Fibroblast of skin of left quadriceps (primary cell): Measurements from ENCODE around the gene GTSE1.

Source experiments
- DNase-seq, 2 experiments: peaks; one replicate each; pipeline ENCODE4 v3.0.0-alpha.2; 2013; ENCODE audit warnings: low read depth in 2 of 2

GTSE1 gene

DNA sequence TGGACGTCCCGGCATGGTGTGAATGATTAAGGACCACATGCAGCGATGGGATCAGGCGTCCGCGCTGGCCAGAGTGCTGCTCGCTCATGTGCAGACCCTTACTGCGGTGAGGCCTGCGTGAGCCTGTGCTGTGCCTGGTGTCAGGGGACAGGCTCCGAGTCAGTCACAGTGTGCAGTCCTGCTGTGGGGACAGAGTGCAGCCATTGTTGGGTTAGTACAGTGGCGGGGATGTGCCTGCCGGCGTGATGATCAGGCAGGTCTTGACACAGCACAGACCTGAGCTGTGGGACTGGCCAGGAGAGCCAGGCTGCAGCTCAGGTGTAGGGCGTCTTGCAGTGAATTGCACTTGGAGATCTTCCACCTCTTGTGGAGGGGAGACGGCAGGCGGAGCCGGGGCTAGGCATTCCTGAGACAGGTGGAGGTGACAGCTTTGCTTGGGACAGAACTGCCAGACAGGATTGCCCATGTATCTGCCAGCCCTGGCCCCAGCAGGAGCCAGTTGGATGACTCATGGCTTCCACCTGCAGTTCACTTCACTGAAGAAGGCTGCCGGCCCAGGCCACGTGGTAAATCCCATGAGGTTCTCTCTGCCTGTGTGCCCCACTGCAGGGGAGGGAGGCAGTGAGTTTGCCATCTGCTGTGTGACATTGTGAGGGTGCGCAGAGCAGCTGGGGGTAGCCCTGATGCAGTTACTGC is 56.2 kb downstream of the GTSE1 start:
- no peak for DNase-seq

DNA sequence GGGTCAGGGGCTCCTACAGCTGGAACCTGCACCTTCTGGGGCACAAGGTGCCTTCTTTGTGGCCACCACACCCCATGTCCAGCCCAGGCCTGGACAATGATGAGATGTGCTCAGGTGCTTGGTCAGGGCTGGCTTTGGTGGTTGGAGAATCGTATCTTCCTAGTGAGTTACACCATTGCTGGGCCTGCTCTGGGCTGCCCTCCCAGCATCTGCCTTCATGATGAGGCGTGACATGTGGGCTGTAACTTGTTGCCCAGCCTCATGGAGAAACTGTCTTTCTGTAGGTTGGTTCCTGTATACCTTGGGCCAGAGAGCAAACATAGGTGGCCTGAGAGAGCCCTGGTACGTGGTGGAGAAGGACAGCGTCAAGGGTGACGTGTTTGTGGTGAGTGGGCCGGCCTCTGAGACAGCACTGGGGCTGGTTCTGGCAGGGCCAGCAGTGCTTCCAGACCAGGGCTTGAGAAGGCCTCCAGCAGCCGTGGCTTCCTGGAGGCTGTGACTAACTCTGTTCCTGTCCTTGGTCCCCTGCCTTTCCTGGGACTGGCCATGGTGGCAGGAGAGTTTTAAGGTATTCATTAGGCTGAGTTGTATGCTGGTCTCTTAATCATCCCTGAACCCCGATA is 56.9 kb downstream of the GTSE1 start:
- no peak for DNase-seq

DNA sequence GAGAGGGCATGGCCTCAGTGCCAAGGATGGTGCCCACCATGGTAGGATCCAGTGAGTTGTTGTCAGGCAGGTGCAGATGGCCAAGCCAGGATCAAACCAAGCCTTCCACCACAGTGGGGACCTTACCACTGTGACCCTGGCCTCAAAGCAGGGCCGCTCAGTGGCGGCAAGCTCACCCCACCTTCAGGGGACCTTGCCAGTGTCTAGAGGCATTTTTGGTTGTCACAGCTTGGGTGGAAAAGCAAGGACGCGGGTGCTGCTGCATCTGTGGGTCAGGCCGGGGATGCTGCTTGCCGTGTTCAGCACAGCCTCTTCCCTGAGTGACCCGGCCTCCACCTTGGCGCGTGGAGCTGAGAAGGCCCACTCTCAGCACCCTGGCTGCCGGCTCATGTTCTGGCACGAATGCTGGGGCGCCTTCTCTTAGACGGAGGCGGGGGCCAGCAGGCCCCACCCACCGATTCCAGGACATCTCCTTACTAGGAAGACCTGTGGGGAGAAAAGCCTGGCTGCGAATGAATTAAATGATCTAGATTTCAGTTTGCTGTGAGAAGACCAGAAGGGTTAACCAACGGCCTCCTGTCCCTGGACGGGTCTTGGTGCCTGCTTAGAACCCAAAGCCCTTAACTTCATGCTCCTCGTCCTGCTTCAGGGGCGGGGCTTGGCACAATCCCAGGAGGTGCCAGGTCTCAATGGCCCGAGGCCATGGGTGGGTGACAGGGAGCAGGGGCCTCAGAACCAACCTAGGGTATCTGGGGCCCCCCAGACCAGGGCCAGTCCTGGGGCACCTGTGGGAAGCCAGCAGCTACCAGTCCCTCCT is 57.7 kb downstream of the GTSE1 start:
- DNase-seq: no peak

DNA sequence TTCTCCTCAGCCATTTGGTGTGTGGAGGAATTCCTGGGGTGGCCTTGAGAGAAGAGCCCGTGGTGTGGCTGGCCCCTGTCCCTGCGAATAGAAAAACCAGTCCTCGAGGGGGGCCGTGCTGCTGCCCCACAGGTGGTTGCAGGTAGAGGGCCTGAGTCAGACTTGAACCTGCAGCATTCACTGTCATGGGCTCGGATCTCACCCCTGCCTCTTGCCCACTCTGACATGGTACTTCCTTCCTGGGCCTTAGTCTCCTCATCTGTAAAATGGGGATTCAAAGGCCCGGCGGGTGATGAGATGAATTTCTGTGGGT is 58.3 kb downstream of the GTSE1 start:
- DNase-seq: no peak

DNA sequence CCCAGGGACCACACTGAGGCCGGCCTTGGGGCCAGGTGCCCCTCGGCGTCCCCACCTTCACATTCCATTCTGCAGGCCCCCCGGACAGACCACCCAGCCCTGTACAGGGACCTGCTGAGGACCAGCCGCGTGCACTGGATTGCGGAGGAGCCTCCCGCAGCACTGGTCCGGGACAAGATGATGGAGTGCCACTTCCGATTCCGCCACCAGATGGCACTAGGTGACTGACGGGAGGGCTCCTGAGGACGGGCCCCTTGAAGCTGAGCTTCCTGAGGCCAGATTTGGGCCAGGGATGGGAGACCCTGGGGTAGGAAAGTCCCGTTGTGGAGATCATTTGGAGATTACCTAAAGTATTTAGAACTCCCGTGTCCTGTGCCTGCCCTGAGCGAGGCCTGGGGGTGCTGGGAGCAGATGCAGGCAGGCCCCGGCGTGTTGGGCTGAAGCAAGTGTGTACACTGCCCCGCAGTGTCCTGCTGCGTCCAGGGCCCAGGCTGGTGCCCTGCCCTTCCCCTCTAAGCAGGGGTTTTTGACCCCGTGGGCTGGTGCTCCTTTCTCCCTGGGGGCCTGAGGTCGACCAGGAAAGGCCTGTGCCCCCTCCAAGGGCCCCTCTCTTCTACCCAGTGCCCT is 58.8 kb downstream of the GTSE1 start:
- peak; percentile 8 to 10 for DNase-seq

DNA sequence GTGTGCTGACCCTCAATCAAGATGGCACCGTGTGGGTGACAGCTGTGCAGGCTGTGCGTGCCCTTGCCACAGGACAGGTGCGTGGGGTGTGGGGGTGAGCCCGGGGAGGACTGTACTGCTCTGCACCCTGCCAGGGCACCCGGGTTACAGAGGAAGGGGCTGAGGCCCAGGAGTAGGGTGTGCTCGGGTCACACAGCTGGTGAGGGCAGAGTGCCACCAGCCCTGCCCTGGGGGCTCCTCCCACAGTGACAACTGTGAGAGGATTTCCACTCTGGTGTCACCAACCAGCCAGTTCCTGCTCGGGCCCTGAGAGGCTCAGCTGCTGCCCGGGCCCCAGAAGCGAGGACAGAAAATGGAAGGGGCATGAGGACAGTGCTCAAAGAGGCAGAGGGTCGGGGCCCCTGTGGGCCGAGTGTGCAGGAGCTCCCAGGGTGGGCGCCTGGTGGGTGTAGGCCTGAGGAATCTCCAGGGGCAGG is 59.4 kb downstream of the GTSE1 start:
- DNase-seq: no peak

DNA sequence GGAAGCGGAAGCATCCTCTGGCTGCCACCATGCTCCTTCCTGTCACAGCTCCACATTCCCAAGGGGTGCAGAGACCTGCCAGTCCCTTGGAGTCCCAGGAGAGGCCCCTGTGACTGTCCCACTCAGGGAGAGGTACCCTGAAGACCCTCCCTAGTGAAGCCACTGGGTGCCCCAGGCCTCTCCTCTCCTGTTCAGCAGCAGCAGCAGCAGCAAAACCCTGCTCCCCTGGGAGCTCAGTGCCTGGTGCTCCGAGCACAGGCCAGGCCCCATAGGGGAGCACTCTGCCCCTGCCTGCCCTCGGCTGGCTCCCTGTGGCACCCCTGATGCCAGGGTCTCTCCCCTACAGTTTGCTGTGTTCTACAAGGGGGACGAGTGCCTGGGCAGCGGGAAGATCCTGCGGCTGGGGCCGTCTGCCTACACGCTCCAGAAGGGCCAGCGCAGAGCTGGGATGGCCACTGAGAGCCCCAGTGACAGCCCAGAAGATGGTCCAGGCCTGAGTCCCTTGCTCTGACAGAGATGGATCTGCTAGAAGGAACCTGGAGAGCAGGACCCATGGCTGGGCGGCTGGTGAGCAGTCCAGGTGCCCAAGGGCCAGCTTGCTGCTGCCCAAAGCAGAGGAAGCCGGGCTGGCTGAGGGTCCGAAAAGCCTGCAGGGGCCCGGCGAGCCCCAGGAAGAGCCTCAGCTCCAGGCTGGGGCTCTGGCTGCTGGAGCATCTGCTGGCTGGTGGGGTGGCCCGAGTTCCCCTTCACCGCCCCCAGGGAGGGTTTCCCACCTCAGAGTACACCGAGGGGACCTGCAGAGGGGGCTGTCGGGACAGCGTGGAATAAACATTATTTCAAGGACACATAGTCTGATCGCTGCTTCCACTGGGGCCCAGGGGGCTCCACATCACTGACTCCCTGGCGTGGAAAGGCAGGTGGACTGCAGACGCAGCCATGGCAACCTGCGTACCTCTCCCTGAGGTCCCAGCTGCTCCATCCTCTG is 60.1 kb downstream of the GTSE1 start:
- no peak for DNase-seq

DNA sequence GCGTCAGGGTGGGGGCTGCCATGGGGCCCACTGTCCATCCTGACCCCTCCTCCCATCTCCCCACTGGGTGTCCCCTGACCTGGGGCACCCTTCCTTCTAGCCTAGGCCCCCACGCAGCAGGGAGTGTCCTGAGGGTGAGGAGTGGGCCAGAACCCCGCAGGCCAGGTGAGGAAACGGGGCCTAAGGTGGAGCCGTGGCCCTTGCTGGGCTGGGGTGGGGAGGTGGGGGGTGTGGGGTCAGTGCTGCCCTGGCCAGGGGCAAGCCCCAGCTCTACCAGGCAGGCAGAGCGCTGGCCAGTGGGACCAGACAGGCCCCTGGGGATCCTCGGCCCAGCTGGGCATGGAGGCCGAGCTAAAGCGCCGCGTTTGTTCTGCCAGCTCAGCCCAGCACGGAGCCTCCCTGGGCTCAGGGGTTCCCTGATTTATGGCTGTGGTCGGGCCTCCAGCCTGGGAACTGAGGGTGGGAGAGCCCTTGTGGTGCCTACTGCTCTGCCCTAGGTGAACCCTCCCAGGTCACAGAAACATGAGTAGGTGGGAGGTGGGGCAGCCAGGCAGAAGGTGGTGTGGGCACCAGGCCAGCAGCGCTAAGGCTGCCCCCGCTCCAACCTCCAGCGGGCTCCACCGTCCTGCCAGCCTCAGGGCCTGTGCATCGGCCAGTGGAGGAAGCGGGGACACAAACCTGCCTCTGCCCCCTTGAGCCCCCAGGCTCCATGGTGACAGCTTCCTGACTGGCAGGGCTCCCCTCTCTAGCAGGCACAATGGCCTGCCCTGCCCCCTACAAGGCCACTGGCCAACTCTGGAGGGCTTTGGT is 61.2 kb downstream of the GTSE1 start:
- DNase-seq: no peak

DNA sequence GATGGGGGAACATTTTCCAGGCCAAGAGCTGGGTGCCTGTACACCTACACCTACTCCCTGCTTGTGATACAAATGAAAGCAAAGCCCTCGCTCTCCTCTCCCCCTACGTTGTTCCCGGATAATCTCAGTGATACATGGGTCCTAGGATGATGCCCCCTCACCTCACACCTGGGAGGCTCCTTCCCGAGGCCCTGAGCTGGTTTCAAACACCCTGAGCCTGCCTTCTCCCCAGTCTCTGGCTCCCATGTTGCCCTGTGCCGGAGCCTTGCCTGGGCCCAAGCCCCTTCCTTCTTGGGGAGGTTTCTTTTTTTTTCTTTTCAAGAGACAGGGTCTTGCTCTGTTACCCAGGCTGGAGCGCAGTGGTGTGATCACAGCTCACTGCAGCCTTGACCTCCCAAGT is 62.1 kb downstream of the GTSE1 start:
- DNase-seq: no peak

DNA sequence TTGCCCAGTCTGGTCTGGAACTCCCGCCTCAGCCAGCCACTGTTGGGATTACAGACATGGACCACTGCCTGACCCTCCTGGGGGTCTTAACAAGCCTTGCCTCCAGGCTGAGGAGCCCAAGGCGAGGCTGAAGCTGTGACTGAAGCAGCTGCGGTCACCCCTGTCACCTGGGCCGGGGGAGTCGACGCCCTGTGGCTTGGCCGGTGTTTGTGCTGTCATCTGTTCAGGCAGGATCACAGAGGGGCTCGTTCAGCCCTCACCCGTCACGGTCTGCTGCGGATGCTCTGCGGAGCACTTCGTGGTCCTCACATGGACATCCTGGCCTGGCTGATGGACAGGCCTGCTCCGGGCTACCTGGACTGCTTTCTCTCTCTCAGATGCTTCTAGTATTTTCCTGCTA is 62.7 kb downstream of the GTSE1 start:
- no peak for DNase-seq

DNA sequence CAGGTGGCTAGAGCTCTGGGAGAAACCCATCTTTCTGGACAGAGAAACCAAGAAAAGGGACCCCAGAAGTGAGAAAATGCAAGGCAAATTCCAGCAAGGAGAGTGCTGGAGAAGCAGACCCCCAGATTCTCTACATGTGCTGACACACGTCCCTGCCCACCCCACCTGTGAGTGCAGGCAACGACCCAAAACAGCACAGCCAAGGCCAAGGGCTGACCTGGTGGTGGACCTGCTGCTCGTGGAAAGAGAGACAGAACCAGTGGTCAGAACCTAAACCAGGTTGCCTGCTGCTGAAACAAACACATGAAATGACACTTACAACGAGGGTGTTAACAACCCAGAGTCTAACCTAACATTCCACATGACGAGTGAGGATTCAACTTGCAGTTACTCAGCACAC is 63.4 kb downstream of the GTSE1 start:
- no peak for DNase-seq

DNA sequence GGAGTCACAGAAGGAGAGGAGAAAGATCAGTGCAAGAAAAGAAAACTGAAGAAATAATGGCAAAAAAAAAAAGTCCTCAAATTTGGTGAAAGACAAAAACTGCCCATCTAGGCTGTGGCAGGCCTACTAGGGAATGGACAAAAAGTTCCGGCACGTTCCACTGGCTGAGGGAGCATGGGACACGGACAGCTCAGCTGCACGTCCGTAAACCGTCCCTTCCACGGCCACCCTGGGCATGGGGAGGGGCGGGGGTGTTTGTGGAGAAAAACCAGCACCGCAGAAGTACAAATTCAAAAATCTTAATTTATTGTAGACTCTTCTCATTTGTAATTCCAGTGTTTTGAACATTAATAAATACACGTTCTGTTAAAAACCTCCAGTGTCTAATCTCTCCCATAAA is 64.2 kb downstream of the GTSE1 start:
- DNase-seq: no peak

DNA sequence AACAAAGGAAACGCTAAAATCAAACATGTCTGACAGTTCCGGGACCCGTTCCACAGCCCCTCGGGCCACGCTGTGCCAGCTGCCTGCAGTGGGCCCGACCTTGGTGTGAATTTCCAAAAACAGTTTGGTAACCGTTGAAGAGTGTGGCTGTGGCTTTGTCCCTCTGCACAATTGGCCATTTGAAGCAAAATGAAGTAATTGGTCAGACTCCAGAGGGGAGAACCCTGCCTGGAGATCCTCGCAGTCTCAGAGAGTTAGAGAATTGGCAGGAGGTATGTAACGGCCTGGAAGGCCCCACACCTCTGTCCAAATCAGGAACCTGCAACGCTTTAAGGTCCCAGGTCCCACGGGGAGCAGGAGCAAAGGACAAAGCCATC is 65.1 kb downstream of the GTSE1 start:
- DNase-seq: no peak

DNA sequence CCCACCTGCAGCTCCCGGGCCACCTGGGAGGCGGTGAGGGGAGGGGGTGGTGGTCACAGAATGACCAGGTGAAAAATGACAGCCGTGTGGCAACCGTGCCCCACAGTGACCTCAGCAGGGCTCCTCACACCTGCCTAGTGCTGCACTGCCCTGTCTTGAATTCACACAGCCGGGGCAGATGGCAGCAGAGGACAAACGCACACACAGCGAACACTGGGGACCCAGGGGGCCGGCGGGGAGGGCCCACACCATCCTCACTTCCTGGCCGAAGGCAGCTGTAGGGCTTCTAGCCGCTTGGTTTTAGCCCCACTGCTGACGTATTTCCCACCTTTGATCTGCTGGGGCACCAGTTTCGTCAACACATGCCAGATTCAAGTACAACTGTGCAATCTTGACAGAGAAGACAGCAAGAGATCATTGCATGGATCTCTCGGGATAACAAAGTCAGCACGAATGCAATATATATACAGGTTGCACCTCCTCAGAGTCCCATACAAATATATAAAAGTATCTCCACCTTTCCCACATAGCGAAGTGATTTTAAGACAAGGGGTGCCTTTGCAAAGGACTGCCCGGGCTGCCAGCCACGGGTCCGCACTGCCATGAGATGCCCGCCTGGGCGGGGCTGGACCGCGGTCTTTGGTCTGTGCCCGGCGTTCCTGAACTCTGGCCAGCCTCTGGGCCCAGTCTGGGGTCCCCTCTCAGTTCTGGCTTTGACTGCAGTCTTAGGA is 65.7 kb downstream of the GTSE1 start:
- no peak for DNase-seq

DNA sequence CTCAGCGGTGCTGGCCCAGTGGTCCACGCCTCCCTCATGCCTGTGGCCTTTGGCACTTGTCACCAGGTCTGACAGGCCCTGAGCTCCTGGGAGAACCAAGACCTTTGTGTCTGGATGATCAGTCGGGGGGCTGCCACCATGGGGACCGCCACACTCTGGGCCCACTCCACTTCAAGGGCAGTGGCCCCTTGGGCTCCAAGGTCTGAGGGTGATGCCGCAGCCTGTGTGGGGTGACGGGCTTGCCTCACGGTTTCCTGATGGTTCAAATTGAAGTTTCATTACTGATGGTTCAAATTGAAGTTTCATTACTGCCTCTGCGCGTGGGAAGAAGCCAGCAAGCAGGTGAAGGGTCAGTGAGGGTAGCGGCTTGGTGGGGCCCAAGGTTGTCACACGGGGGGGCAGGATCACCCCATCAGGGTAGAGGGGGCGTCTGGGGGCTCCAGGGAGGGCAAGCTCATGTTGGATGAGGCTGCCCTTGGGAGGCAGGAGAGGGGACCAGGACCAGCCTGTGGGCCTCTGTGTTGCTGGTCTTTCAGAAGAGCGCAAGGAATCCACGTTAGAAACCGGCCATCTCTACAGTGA is 66.4 kb downstream of the GTSE1 start:
- no peak for DNase-seq

DNA sequence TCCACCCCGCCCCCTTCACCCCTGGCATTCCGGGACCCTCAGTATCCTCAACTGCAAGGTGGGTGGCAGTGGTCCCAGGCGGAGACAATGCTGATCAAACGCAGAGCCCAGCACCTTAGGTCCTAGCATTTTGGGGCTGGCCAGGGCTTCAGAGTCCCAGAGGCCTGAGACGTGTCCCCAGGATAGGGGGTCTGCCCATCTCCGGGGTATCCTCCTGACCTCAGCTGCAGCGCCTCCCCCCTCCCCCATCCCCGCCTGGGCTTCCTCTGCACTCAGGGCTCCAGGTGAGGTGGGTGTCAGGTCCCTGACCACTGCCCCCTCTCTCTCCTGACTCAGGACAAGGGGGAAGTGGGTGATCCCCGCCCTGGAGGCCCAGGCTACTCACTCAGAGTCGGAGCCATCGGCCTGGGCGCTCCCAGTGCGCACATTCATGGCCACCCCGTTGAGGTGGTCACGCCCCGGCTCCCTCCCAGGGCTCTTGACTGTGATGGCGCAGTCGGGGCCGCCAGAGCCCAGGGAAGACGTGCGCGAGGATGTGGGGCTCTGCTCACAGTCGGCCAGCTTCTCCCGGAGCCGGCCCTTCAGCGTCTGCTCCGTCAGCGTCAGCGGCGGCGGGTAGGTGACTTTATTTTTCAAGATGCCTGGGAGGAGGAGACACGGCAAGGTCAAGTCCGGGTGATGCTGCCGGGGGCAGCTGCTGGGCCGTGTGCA is 67.1 kb downstream of the GTSE1 start:
- no peak for DNase-seq

DNA sequence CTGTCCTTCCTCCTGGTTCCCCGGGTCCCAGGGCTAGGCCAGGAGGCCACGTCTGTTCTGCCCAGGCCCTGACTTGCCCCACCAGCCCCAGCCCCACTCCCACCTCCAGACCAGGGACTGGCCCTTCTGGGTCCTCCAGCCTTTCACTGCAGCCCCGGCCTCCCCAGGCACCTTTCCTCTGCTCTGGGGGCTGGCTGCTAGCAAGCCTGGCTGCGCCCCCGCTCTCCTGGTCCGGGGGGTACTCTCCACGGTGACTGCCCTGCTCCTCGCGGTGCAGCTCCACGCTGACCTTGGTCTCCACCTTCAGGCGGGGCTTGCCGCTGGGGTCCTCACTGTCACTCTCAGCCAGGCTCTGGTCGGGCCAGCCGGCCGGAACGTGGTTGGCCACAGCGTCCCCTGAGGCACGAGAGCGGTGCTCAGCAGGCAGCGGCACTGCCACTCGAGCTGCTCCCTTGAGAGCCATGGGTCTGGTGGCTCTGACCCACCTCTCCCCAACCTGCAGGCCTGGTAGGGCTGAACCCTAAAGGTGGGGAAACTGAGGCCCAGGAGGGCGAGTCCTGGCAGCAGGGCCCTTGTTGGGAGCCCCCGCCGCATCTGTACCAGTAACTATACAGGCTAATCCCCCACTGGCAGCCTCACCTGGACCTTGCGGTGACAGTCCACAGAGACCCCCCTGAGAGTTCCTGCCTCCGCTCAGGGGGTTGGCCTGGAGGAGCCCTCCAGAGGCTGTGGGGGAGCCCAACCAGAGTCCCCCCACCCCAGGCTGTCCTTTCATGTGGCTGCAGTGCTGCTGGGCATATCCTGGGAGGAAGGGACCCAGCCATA is 67.9 kb downstream of the GTSE1 start:
- no peak for DNase-seq

DNA sequence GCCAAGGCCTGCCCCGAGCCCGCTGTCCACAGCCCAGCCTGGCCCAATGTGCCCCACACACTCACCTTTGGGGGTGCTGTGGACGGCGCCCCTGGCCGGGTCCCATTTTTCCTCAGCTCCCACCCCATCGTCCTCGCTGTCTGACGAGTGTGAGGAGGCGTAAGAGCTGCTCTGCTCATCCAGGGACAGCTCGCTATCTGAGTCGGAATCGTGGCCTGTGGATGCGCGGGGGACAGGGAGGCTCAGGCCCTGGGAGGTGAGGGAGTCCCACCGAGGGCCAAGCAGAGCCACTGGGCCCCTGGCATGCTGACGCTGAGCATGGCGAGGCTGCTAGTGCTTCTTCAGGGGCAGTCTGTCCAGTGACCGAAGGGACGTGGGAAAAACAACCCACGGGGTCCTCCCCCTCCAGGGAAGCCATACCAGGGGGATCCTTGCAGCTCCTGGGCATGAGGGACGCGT is 68.5 kb downstream of the GTSE1 start:
- no peak for DNase-seq
